Fibroblast of skin of left quadriceps (primary cell): ENCODE results near the gene KRTAP9-6.
"Not testable (repeated sequence)": the region's sequence is repeated elsewhere in the genome, so short reads cannot be mapped to it uniquely, and the experiment has no call there.

ENCODE experiments used
- DNase-seq, 2 experiments: peaks; one replicate each; pipeline ENCODE4 v3.0.0-alpha.2; 2013; ENCODE audit warnings: low read depth in 2 of 2

Gene KRTAP9-6, protein sequence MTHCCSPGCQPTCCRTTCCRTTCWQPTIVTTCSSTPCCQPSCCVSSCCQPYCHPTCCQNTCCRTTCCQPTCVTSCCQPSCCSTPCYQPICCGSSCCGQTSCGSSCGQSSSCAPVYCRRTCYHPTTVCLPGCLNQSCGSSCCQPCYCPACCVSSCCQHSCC

DNA sequence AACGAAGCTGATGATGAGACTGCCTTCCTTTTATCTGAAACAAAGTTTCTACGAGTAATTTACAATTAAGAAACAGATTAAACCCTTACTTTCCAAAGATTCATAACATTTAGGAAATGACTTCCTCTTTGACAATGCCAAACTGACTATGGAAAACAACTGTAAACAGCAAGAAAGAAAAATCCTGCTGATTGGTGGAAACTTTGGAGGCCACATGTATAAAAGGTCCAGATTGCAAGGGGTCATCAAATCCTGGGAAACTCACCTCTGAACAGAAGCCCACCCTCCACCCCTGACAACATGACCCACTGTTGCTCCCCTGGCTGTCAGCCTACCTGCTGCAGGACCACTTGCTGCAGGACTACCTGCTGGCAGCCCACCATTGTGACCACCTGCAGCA is at the start of gene KRTAP9-6:
Gene KRTAP9-6, plus strand, starts transcription at position 301 of the 400 bp plus-strand sequence. Its CDS starts 0 bp downstream, at position 301.
- DNase-seq: no peak

- no peak for DNase-seq
Measured at GRCh38 chr17:41215681-41216080, 49.5 kb upstream of the KRTAP9-6 start.

DNA sequence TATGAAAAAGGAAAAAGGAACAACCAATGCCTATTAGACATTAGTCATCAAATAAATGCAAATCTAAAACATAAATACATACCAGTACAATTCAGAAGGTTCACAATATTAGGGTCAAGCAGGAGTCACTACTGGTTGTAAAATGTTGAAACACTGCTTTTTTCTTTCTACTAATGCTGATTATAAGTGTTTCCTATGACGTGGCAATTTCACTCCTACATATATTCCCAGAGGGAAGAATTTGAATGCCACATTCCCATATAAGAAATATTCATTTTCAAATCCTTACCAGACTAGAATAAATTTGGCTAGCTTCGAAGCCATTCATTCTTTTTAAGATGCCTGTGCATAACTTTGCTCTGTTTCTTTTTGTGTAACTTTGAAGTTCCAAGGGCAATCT is 41.4 kb upstream of the KRTAP9-6 start:
- peak in 1 of 2 experiments; percentile 3 for DNase-seq

DNA sequence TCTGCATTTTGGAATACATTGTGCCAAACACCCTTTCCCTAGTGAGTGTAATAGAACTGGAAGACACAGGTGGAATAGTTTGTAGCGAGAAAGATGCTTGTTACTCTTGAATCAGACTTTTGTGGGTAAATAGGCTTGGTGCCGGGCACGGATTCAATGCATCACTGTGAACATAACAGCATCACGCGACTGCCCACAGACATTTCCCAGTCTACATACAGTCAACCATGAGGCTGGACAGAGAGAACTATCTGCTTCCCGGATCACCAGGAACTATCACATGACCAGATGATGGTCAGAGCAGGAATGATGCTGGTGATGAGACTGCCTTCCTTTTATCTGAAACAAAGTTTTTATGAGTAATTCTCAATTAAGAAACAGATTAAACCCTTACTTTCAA is 39.1 kb upstream of the KRTAP9-6 start:
- DNase-seq: no peak

DNA sequence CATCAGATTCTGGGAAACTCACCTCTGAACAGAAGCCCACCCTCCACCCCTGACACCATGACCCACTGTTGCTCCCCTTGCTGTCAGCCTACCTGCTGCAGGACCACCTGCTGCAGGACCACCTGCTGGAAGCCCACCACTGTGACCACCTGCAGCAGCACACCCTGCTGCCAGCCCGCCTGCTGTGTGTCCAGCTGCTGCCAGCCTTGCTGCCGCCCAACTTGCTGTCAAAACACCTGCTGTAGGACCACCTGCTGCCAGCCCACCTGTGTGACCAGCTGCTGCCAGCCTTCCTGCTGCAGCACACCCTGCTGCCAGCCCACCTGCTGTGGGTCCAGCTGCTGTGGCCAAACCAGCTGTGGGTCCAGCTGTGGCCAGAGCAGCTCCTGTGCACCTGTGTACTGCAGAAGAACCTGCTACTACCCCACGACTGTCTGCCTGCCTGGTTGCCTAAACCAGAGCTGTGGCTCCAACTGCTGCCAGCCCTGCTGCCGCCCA is 38.5 kb upstream of the KRTAP9-6 start, which contains the start of gene KRTAP9-2:
Gene KRTAP9-2, plus strand, starts transcription at position 51 of the 498 bp plus-strand sequence. Its CDS starts 7 bp downstream, at position 58.
- DNase-seq: not testable (repeated sequence)

DNA sequence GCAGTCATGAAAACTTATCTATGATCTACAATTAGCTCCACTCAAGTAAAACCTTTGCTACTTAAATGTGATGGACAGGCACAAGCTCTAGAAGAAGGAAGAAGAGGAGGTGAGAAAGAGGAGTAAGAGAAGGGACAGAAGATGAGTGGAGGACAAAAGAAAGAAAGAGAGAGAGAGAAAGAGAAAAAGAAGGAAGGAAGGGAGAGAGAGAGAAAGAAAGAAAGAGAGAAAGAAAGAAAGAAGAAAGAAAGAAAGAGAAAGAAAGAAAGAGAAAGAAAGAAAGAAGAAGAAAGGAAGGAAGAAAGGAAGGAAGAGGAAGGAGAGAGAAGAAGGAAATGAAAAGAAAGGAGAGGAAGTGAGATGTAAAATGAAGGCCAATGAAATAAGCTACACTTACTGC is 35.1 kb upstream of the KRTAP9-6 start:
- DNase-seq: no peak

DNA sequence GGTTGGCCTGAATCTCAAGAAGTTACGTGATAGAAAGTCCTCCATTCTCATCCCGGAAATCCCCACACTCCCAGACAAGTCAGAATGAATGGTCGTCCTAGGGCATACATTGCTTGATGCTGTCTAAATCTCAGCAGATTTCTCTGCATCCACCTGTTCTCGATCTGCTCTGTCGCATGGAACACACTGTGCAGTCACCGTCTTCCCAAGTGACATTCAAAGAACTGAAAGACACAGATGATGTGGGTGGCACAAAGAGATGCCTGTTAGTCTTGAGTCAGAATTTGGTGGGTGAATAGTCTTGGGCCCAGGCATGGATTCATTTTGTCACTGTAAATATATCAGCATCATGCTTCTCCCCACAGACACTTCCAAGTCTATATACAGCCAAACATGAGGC is 33.4 kb upstream of the KRTAP9-6 start:
- no peak for DNase-seq

DNA sequence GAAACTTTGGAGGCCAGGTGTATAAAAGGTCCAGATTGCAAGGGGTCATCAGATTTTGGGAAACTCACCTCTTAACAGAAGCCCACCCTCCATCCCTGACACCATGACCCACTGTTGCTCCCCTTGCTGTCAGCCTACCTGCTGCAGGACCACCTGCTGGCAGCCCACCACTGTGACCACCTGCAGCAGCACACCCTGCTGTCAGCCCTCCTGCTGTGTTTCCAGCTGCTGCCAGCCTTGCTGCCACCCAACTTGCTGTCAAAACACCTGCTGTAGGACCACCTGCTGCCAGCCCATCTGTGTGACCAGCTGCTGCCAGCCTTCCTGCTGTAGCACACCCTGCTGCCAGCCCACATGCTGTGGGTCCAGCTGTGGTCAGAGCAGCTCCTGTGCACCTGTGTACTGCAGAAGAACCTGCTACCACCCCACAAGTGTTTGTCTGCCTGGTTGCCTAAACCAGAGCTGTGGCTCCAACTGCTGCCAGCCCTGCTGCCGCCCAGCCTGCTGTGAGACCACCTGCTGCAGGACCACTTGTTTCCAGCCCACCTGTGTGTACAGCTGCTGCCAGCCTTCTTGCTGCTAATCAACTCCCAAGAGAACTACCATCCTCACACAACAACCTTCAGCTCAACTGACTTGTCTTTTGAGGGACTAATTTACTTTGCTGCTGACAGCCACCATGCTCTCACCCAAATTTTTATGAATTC is 32.6 kb upstream of the KRTAP9-6 start, which contains the start of gene KRTAP9-3:
Gene KRTAP9-3, plus strand, starts transcription at position 51 of the 707 bp plus-strand sequence. Its CDS starts 53 bp downstream, at position 104.
- DNase-seq: not testable (repeated sequence)

- not testable (repeated sequence) for DNase-seq
Measured at GRCh38 chr17:41237116-41237515, 28.1 kb upstream of the KRTAP9-6 start.

DNA sequence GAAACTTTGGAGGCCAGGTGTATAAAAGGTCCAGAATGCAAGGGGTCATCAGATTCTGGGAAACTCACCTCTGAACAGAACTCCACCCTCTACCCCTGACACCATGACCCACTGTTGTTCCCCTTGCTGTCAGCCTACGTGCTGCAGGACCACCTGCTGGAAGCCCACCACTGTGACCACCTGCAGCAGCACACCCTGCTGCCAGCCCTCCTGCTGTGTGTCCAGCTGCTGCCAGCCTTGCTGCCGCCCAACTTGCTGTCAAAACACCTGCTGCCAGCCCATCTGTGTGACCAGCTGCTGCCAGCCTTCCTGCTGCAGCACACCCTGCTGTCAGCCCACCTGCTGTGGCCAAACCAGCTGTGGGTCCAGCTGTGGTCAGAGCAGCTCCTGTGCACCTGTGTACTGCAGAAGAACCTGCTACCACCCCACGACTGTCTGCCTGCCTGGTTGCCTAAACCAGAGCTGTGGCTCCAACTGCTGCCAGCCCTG is 27.2 kb upstream of the KRTAP9-6 start, which contains the start of gene KRTAP9-8:
Gene KRTAP9-8, plus strand, starts transcription at position 51 of the 489 bp plus-strand sequence. Its CDS starts 53 bp downstream, at position 104.
- DNase-seq: not testable (repeated sequence)

DNA sequence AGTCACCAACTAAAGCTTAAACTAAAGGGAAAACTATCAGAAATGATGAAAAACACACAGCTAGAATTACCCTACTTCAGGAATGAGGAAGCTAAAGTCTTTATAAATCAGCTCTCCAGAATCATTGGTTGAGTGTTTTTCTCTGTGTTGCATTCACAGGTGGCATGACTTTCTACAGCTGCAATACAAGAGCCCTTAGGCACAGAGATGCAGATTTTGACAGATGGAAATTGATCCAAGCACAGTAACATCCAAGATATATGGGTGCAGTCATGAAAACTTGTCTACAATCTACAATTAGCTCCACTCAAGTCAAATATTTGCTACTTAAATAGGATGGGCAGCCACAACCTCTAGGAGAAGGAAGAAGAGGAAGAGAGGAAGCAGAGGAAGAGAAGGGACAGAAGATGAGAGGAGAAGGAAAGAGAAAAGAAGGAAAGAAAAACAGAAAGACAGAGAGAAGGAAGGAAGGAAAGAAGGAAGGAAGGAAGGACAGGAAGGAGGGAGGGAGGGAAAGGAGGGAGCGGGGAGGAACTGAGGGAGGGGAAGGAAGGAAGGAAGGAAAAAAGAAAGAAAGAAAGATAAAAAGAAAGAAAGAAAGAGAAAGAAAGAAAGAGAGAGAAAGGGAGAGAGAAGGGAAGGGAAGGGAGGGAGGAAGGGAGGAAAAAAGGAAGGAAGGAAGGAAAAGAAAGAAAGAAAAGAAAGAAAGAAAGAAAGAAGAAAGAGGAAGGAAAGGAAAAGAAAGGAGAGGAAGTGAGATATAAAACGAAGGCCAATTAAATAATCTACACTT is 18.0 kb upstream of the KRTAP9-6 start:
- DNase-seq: not testable (repeated sequence)

DNA sequence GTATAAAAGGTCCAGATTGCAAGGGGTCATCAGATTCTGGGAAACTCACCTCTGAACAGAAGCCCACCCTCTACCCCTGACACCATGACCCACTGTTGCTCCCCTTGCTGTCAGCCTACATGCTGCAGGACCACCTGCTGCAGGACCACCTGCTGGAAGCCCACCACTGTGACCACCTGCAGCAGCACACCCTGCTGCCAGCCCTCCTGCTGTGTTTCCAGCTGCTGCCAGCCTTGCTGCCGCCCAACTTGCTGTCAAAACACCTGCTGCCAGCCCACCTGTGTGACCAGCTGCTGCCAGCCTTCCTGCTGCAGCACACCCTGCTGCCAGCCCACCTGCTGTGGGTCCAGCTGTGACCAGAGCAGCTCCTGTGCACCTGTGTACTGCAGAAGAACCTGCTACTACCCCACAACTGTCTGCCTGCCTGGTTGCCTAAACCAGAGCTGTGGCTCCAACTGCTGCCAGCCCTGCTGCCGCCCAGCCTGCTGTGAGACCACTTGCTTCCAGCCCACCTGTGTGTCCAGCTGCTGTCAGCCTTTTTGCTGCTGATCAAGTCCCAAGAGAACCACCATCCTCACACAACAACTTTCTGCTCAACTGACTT is 15.4 kb upstream of the KRTAP9-6 start, which contains the start of gene KRTAP9-4:
Gene KRTAP9-4, plus strand, starts transcription at position 51 of the 604 bp plus-strand sequence. Its CDS starts 34 bp downstream, at position 85.
- DNase-seq: not testable (repeated sequence)

DNA sequence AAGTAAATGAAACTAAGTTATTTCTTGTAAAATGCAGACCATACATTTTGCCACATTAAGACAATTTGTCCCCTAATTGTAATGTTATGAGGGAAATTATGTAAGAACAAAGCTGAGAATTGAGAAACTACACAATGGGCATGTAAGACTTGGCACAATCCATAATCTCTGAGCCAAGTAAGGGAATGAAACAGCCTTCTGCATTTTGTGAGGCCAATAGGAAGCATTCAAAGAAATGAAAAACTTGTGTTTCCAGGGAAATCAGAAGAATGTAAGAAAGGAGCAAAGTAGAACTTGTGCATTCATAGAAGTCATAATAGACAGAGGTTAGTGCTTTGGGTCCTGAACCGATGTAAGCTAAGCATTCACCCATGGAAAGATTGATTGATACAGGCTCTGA is 13.9 kb upstream of the KRTAP9-6 start:
- no peak for DNase-seq

DNA sequence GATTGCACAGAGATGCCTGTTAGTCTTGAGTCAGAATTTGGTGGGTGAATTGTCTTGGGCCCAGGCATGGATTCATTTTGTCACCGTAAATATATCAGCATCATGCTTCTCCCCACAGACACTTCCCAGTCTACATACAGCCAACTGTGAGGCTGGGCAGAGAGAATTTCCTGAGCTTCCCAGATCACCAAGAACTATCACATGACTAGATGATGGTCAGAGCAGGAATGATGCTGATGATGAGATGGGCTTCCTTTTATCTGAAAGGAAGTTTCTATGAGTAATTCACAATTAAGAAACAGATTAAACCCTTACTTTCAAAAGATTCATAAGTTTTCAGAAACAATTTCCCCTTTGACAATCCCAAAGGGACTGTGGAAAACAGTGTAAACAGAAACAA is 10.3 kb upstream of the KRTAP9-6 start:
- DNase-seq: no peak

DNA sequence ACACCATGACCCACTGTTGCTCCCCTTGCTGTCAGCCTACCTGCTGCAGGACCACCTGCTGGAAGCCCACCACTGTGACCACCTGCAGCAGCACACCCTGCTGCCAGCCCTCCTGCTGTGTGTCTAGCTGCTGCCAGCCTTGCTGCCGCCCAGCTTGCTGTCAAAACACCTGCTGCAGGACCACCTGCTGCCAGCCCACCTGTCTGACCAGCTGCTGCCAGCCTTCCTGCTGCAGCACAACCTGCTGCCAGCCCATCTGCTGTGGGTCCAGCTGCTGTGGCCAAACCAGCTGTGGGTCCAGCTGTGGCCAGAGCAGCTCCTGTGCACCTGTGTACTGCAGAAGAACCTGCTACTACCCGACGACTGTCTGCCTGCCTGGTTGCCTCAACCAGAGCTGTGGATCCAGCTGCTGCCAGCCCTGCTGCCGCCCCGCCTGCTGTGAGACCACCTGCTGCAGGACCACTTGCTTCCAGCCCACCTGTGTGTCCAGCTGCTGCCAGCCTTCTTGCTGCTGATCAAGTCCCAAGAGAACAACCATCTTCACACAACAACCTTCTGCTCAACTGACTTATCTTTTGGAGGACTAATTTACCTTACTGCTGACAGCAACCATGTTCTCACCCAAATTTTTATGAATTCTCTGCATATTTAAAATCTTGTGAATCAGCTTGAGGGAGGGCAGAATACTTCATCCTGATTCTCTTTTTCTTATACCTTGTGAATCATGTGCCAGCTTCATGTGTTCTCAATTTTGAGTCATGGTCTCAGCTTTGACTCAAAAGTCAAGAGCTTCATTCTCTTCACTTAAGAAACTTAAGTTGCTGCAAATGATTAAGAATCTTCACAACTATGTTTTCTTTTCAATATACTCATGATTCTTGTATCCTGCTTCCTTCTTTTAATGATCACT is 9.5 kb upstream of the KRTAP9-6 start, which contains the start of gene KRTAP9-9:
Gene KRTAP9-9, plus strand, starts transcription at position 4 of the 910 bp plus-strand sequence.
- DNase-seq: peak; percentile 35 to 44

GRCh38 chr17:41256291-41256685 is 8.9 kb upstream of the KRTAP9-6 start:
- DNase-seq: peak; percentile 34 to 39

- no peak for DNase-seq
Measured at GRCh38 chr17:41258406-41258805, 6.8 kb upstream of the KRTAP9-6 start.

- no peak for DNase-seq
Measured at GRCh38 chr17:41263212-41263611, 2.0 kb upstream of the KRTAP9-6 start.

GRCh38 chr17:41264599-41264998 is 579 bp upstream of the KRTAP9-6 start:
- DNase-seq: no peak

GRCh38 chr17:41267711-41268110 is 2.5 kb downstream of the KRTAP9-6 start:
- DNase-seq: no peak
